Tibial artery (tissue), 4 donors: Measurements from ENCODE around the gene SORCS2.

ENCODE experiments used
- DNase-seq, 2 donors: peaks; one replicate each; pipeline ENCODE4 v3.0.0-alpha.2; 2019
- H3K27ac ChIP-seq, 2 donors: fragments of 200-600 bp; sonication (generic) in 1 of 2; 1 replicate in 1 of 2; 2 replicates in 1 of 2; pipeline ENCODE4 v1.5.1; 2018 to 2019; ENCODE audit warnings: mild to moderate bottlenecking in 1 of 2
- H3K27me3 ChIP-seq, 2 donors: fragments of 200-600 bp; sonication (generic) in 1 of 2; one replicate each; pipeline versions ENCODE4 v1.5.1 to v1.6.0; 2016 to 2019
- H3K36me3 ChIP-seq, 3 donors: fragments of 200-600 bp; sonication (generic) in 2 of 3; one replicate each; pipeline ENCODE4 v1.5.1; 2016 to 2019; ENCODE audit warnings: mild to moderate bottlenecking in 2 of 3
- H3K4me1 ChIP-seq, 4 donors: fragments of 200-600 bp; sonication (generic) in 2 of 4; 1 replicate in 3 of 4; 2 replicates in 1 of 4; pipeline ENCODE4 v1.5.1; 2016 to 2019
- H3K4me3 ChIP-seq, 2 donors: fragments of 200-600 bp; sonication (generic) in 1 of 2; 1 replicate in 1 of 2; 2 replicates in 1 of 2; pipeline ENCODE4 v1.5.1; 2018 to 2019; ENCODE audit warnings: mild to moderate bottlenecking in 2 of 2
- H3K9me3 ChIP-seq, 3 donors: fragments of 200-600 bp; sonication (generic) in 1 of 3; one replicate each; pipeline ENCODE4 v1.5.1; 2016 to 2019
- CTCF ChIP-seq, 2 experiments: fragments of 200-600 bp in 1 of 2; fragments of 450-650 bp in 1 of 2; IDR thresholded peaks; one replicate each; pipeline ENCODE4 v1.5.1; 2017 to 2019; ENCODE audit warnings: antibody characterized with exemption in 2 of 2, mild to moderate bottlenecking in 1 of 2, moderate library complexity in 1 of 2
- intact Hi-C: fragments of 100-400 bp; cut with DNase I; formaldehyde crosslinking; loops from one replicate; pipeline ENCODE4 v1.15.0; 2023; ENCODE audit warnings: low total_unique reads

The SORCS2 gene

GRCh38 chr4:7253837-7254236 is 61.5 kb downstream of the SORCS2 start:
- no peak for TF ChIP-seq CTCF (IDR thresholded peaks at IDR 0.05)
- Histone ChIP-seq H3K4me3 (no peak overlapping the region), H3K36me3 (no peaks in the 10 kb centered on the region), H3K27me3 (peaks cover 0 to 21% of the 10 kb centered on the region in 2 donors), H3K9me3 (no peaks in the 10 kb centered on the region), H3K27ac (no peak overlapping the region), H3K4me1 (peaks cover 0 to 47% (median 25%) of the 10 kb centered on the region in 4 donors)
- no peak for DNase-seq
- intact Hi-C loops: no loop called here

DNA sequence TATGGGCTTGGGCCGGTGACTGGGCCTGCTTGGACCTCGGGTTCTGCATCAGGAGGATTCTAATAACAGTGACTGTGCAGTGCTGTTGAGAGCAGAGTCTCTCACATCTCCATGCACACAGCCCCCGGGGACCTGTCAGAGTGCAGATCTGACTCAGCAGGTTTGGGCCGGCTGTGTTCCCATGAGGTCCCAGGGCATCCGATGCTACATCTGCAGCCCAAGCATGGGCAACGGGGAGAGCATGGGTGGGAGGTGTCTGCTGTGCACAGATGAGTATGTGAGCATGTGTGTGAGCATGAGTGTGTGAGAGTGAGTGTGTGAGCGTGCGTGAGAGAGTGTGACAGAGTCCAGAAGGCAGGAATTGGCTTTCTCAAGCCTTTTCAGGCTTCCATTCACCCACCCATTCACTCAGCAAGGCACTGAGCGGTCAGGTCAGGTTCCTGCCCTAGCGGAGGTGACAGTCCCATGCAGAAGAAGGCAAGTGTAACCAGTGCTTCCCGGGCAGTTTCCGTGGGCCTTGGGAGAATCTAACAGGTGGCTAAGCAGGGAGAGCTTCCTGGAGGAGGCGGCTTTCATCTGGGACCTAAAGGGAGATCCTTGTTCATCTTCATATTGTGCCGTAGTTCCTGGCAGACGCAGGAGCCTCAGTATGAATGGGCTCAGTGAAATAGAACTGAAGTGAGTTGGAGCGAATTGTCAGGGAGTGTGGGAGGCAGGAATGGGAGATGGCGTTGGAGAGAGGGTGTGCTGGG is 62.6 kb downstream of the SORCS2 start:
- H3K4me3 ChIP-seq: no peak overlapping the region
- H3K36me3 ChIP-seq: no peaks in the 10 kb centered on the region
- H3K4me1 ChIP-seq: peaks cover 0 to 41% (median 21%) of the 10 kb centered on the region in 4 donors

DNA sequence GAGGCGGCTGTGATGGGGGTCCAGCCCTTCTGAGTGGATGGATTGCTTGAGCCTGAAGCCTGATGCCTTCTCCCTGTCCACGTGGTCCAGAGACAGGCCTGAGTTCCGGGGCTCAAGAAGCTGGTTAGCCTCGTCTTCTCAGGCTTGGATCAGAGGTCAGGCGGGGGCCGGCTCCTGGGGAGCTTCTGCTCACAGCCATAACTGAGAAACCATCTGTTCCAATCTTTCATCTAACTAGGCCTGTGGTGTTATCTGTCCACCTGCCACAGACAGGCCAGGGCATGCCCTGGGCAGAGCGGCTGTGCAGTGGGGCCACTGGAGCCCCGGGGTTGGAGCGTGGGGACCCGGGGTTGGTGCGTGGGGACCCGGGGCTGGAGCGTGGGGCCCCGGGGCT is 63.1 kb downstream of the SORCS2 start:
- TF ChIP-seq CTCF (IDR thresholded peaks at IDR 0.05): no peak
- DNase-seq: no peak
- no peak overlapping the region for H3K4me3 ChIP-seq
- no peak overlapping the region for H3K27ac ChIP-seq
- no peaks in the 10 kb centered on the region for H3K9me3 ChIP-seq
- H3K27me3 ChIP-seq: peaks cover 0 to 35% of the 10 kb centered on the region in 2 donors
- H3K36me3 ChIP-seq: no peaks in the 10 kb centered on the region
- H3K4me1 ChIP-seq: peaks cover 0 to 35% (median 18%) of the 10 kb centered on the region in 4 donors
- intact Hi-C loops: no loop called here

More for the DNA sequence above, 62.6 kb downstream of the SORCS2 start:
- intact Hi-C loops: no loop called here
- H3K27me3 ChIP-seq: peaks cover 0 to 29% of the 10 kb centered on the region in 2 donors
- H3K27ac ChIP-seq: no peak overlapping the region
- H3K9me3 ChIP-seq: no peaks in the 10 kb centered on the region
- TF ChIP-seq CTCF (IDR thresholded peaks at IDR 0.05): no peak
- DNase-seq: peak in 1 of 2 donors; percentile 86

DNA sequence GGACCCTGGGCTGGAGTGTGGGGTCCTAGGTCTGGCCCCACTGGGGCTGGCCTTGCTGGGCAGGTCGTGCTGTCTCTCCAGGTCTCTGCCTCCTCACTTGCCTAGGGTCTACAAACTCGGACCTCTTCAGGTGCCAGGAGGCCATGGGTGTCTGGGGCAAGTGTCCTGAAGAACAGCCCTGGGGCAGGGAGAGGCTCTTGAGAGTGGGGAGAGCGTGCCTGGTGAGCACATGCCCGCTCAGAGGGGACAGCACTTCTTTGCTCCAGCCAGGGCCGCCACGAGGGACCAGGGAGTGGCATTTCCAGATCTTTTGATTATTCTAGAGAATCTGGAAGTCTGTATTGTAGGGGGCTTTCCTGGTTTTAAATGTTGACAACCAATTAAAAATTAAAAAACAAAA is 63.7 kb downstream of the SORCS2 start:
- Histone ChIP-seq H3K4me3 (no peak overlapping the region), H3K27me3 (peaks cover 0 to 40% of the 10 kb centered on the region in 2 donors), H3K4me1 (peaks cover 0 to 31% (median 14%) of the 10 kb centered on the region in 4 donors), H3K9me3 (no peaks in the 10 kb centered on the region), H3K36me3 (no peaks in the 10 kb centered on the region), H3K27ac (no peak overlapping the region)
- intact Hi-C loops: no loop called here
- DNase-seq: no peak
- TF ChIP-seq CTCF (IDR thresholded peaks at IDR 0.05): no peak

- H3K4me1 ChIP-seq: peaks cover 0 to 29% (median 12%) of the 10 kb centered on the region in 4 donors
- no peak for TF ChIP-seq CTCF (IDR thresholded peaks at IDR 0.05)
- H3K9me3 ChIP-seq: no peaks in the 10 kb centered on the region
- intact Hi-C loops: no loop called here
- no peak overlapping the region for H3K4me3 ChIP-seq
- H3K27ac ChIP-seq: no peak overlapping the region
- DNase-seq: peak in 1 of 2 donors; percentile 76
- peaks cover 0 to 42% of the 10 kb centered on the region in 2 donors for H3K27me3 ChIP-seq
- H3K36me3 ChIP-seq: no peaks in the 10 kb centered on the region
These were observed 64.9 kb downstream of the SORCS2 start for GRCh38 chr4:7256984-7257810.
